ENCODE results near the gene ANO9.
"Not testable (repeated sequence)": the region's sequence is repeated elsewhere in the genome, so short reads cannot be mapped to it uniquely, and the experiment has no call there.

ANO9 gene

GRCh38 chr11:391117-392017, 50.4 kb downstream of the ANO9 start:
- DNase-seq (ENCODE audit: insufficient read length, low spot score) (no peak), FAIRE-seq (no peak)

GRCh38 chr11:390175-390574, 51.6 kb downstream of the ANO9 start:
- FAIRE-seq (no peak), DNase-seq (ENCODE audit: insufficient read length, low spot score) (no peak)

- not testable (repeated sequence) for FAIRE-seq; DNase-seq (ENCODE audit: insufficient read length, low spot score)
These were observed 52.4 kb downstream of the ANO9 start for GRCh38 chr11:389369-389768.

DNA sequence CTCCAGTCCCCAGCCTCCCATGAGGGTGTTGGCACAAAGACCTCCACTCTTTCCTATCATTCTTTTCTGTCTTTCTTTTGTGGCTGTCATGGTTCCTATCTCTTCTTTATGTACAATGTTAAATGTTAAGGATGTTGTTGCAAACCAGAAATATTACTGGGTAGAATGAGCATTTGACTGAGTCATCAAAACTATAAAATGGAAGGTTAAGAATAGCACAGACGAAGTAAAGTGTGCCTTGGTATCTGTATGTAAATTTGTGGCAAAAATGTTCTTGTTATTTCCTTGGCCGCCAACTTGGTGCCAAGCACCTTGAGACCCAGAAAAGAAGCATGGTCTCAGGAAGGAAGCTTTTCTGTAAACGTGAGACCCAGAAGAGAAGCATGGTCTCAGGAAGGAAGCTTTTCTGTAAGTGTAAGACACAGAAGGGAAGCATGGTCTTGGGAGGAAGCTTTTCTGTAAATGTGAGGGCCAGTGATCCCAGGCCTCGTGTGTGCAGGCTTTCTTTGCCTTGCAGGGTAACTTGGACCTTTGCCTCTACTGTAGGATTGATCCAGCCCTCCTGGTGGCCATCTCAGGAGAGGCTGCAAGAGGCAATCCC, 54.5 kb downstream of the ANO9 start:
- FAIRE-seq (no peak), DNase-seq (ENCODE audit: insufficient read length, low spot score) (no peak)

DNA sequence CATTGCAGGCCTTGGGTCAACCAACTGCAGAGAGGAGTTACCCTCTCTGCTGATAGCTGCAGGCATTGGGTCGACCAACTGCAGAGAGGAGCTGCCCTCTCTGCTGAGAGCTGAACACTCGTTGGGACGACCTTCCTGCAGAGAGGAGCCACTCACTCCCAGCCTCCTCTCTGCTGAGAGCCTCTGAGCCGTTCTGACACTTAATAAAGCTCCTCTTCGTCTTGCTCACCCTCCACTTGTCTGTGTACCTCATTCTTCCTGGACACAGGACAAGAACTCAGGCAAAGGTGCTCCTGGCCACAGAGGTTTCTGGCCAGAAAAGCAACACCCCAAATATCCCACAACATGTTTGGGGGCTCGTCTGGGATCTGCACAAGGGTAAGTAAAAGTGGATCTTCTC, 55.3 kb downstream of the ANO9 start:
- no peak for DNase-seq (ENCODE audit: insufficient read length, low spot score)
- FAIRE-seq = no peak

DNA sequence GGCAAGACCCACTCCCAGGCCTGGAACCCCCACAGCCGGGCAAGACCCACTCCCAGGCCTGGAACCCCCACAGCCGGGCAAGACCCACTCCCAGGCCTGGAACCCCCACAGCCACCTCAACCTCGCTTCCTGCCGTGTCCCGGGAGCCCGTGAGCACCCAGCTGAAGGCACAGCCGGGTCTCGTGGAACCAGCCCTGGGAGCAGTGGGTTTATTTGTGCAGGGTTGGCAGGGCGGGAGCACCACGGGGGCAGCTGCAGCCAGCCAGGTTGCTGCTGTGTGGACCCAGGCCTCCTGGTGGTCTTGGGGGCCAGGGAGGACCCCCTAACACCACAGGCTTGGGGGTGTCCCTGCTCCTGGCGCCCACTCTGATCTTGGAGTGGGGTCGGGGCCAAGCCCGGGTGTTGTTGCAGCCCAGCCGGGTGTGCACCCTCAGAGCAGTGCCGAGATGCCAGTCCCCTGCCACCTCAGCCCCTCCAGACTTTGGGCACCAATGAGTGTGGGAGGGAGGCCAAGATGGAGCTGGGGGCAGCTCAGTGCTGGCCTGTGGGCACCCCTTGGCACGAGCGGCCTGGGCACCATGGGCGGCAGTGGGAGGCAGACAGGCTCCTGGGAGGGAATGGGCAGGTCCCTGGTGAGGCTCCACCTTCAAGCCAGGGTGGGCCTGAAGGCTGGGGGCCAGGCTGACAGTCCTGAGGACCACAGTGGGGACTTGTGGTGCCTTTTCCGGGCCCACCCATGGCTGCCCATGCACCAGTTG, 56.0 kb downstream of the ANO9 start:
- FAIRE-seq (no peak), DNase-seq (ENCODE audit: insufficient read length, low spot score) (no peak)

DNA sequence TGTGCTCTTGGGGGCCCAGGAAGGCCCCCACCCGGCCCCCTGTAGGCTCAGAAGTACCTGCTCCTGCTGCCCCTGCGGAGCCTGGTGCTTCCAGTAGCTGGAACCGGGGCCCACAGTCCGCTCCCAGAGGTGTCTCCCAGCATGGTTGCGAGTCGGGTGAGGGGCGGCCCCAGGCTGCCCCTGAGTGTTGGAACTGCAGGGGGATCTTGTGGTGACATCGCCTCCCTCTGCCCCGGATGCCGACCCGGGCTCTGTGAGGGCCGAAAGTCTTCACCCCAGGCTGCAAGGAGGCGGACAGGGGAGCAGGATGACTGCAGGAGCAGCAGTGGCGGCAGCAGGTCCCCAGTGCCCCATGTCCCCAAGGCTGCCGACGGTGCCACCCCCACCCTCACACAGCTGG, 57.3 kb downstream of the ANO9 start:
- DNase-seq (ENCODE audit: insufficient read length, low spot score) (no peak), FAIRE-seq (no peak)

GRCh38 chr11:383431-383830, 58.4 kb downstream of the ANO9 start:
- no peak for DNase-seq (ENCODE audit: insufficient read length, low spot score)
- no peak for FAIRE-seq

GRCh38 chr11:382081-382629, 59.7 kb downstream of the ANO9 start:
- no peak for FAIRE-seq

DNA sequence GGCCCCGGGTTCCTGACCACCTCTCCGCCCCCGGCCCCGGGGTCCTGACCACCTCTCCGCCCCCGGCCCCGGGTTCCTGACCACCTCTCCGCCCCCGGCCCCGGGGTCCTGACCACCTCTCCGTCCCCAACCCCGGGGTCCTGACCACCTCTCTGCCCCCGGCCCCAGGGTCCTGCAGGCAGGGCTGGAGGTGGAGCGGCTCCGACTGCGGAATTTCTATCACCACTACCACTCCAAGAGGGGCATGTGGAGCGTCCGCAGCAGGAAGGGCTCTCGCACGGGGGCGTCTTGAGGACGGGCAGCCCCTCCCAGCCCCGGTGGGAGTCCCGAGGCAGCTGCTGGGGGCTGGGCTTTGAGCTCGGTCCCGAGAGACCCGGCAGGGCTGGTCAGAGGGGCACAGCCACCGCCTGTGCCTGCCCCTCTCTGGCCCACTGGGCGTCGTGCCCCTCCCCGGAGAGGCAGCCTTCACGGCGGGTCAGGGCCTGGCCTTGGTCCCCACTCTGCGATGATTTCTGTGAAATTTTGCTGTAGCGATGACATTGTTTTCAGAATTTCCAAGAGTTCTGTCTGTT, 60.2 kb downstream of the ANO9 start:
- no peak for FAIRE-seq
- DNase-seq (ENCODE audit: insufficient read length, low spot score) = no peak

More at GRCh38 chr11:382081-382629, 59.7 kb downstream of the ANO9 start:
- DNase-seq (ENCODE audit: insufficient read length, low spot score) = no peak

- no peak for FAIRE-seq
- no peak for DNase-seq (ENCODE audit: insufficient read length, low spot score)
These were observed 60.8 kb downstream of the ANO9 start for GRCh38 chr11:380996-381395.

- FAIRE-seq (no peak), DNase-seq (ENCODE audit: insufficient read length, low spot score) (no peak)
These were observed 61.3 kb downstream of the ANO9 start for GRCh38 chr11:380491-380890.

GRCh38 chr11:380095-380480, 61.7 kb downstream of the ANO9 start:
- FAIRE-seq = no peak
- DNase-seq (ENCODE audit: insufficient read length, low spot score) = no peak

- no peak for DNase-seq (ENCODE audit: insufficient read length, low spot score)
- FAIRE-seq = no peak
These were observed 62.4 kb downstream of the ANO9 start for GRCh38 chr11:379205-380094.

GRCh38 chr11:377883-378500, 63.8 kb downstream of the ANO9 start:
- no peak for FAIRE-seq
- DNase-seq (ENCODE audit: insufficient read length, low spot score) = no peak

GRCh38 chr11:377174-377865, 64.5 kb downstream of the ANO9 start:
- DNase-seq (ENCODE audit: insufficient read length, low spot score) (no peak), FAIRE-seq (no peak)

DNA sequence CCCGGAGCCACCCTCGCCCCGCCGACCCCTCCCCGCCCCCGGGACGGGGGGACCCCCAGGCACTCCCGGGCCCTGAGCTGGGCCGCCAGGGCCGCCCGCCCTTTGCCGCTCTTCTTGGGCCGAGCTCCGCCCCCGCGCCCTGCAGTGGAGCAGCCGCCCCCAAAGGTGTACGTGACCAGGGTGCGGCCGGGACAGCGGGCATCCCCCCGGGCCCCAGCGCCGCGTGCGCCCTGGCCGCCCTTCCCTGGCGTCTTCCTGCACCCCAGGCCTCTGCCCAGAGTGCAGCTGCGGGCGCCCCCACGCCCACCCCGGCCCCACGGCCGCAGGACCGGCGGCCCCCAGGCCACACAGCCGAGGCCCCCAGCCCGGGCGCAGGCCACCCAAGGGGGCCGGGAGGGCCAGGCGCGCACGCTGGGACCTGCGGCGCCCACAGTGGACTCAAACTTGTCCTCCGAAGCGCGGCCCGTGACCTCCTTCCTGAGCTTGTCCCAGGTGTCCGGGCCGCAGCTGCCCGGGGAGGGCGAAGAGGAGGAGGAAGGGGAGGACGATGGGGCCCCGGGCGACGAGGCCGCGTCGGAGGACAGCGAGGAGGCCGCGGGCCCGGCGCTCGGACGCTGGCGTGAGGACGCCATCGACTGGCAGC, 65.2 kb downstream of the ANO9 start:
- FAIRE-seq (no peak), DNase-seq (ENCODE audit: insufficient read length, low spot score) (no peak)

All from HTR-8/SVneo (cell line).